BLaER1 treated with 17β-estradiol and CSF1 and Interleukin-3, amounts not matched to agents 10 nM and 100 nM (cell line): ENCODE measurements around the gene MVD.

Experiments used
- H3K27ac ChIP-seq, 11 experiments: shearing (Covaris generic); formaldehyde crosslinking; 2 replicates each; pipeline ENCODE4 v1.8.1; 2022
- H3K27me3 ChIP-seq, 11 experiments: shearing (Covaris generic); formaldehyde crosslinking; 2 replicates each; pipeline ENCODE4 v1.8.1; 2022
- H3K36me3 ChIP-seq, 11 experiments: shearing (Covaris generic); formaldehyde crosslinking; 2 replicates each; pipeline ENCODE4 v1.8.1; 2022
- H3K4me1 ChIP-seq, 10 experiments: shearing (Covaris generic); formaldehyde crosslinking; 2 replicates each; pipeline ENCODE4 v1.8.1; 2022
- H3K4me2 ChIP-seq, 11 experiments: shearing (Covaris generic); formaldehyde crosslinking; 2 replicates each; pipeline ENCODE4 v1.8.1; 2022
- H3K4me3 ChIP-seq, 10 experiments: shearing (Covaris generic); formaldehyde crosslinking; 2 replicates each; pipeline ENCODE4 v1.8.1; 2022
- H3K9ac ChIP-seq, 11 experiments: shearing (Covaris generic); formaldehyde crosslinking; 2 replicates each; pipeline ENCODE4 v1.8.1; 2022
- H3K9me3 ChIP-seq, 11 experiments: shearing (Covaris generic); formaldehyde crosslinking; replicated peaks in 1 of 11; 2 replicates each; pipeline ENCODE4 v1.8.1; 2022
- H4K20me1 ChIP-seq, 11 experiments: shearing (Covaris generic); formaldehyde crosslinking; 2 replicates each; pipeline ENCODE4 v1.8.1; 2022
- Cebpa-rat ChIP-seq, 11 experiments: shearing (Covaris generic); IDR thresholded peaks; 2 replicates each; pipeline ENCODE4 v1.8.1; 2022

Gene MVD

GRCh38 chr16:88688013-88688778 is 25.3 kb upstream of the MVD start:
- Histone ChIP-seq H3K27me3 (peaks cover 0 to 6% (median 0%) of the 10 kb centered on the region in 11 experiments; a peak in 5 of 22 replicates), H3K27ac (no peak overlapping the region), H3K36me3 (no peaks in the 10 kb centered on the region), H3K9me3 (no peaks in the 10 kb centered on the region), H3K4me1 (peaks cover 48 to 70% (median 59%) of the 10 kb centered on the region in 10 experiments), H3K4me2 (no peak overlapping the region), H3K4me3 (no peak overlapping the region), H4K20me1 (peaks cover 0 to 6% (median 0%) of the 10 kb centered on the region in 11 experiments; a peak in 2 of 22 replicates), H3K9ac (no peak overlapping the region)
- no peak for TF ChIP-seq Cebpa-rat (IDR thresholded peaks at IDR 0.05)

GRCh38 chr16:88687676-88688012 is 24.8 kb upstream of the MVD start:
- no peak overlapping the region for H3K27ac ChIP-seq

GRCh38 chr16:88687254-88687576 is 24.3 kb upstream of the MVD start:
- no peak overlapping the region for H3K9ac ChIP-seq
- H3K36me3 ChIP-seq, result no peaks in the 10 kb centered on the region
- H3K27me3 ChIP-seq, result peaks cover 0 to 6% (median 0%) of the 10 kb centered on the region in 11 experiments; a peak in 5 of 22 replicates
- no peak overlapping the region for H3K4me3 ChIP-seq
- peaks cover 42 to 70% (median 57%) of the 10 kb centered on the region in 10 experiments for H3K4me1 ChIP-seq
- peak overlapping the region; percentile 88 to 100 (median 98); a peak in 20 of 22 replicates for H3K4me2 ChIP-seq
- no peak overlapping the region for H3K27ac ChIP-seq
- TF ChIP-seq Cebpa-rat (IDR thresholded peaks at IDR 0.05), result no peak
- H3K9me3 ChIP-seq, result no peaks in the 10 kb centered on the region
- H4K20me1 ChIP-seq, result peaks cover 0 to 6% (median 0%) of the 10 kb centered on the region in 11 experiments; a peak in 2 of 22 replicates

More at GRCh38 chr16:88687676-88688012, 24.8 kb upstream of the MVD start:
- H4K20me1 ChIP-seq, result peaks cover 0 to 6% (median 0%) of the 10 kb centered on the region in 11 experiments; a peak in 2 of 22 replicates
- no peak for TF ChIP-seq Cebpa-rat (IDR thresholded peaks at IDR 0.05)
- H3K27me3 ChIP-seq, result peaks cover 0 to 6% (median 0%) of the 10 kb centered on the region in 11 experiments; a peak in 5 of 22 replicates
- no peaks in the 10 kb centered on the region for H3K9me3 ChIP-seq
- peaks cover 42 to 70% (median 57%) of the 10 kb centered on the region in 10 experiments for H3K4me1 ChIP-seq
- H3K36me3 ChIP-seq, result no peaks in the 10 kb centered on the region
- no peak overlapping the region for H3K9ac ChIP-seq
- H3K4me3 ChIP-seq, result no peak overlapping the region
- no peak overlapping the region for H3K4me2 ChIP-seq

- peak within 1 kb of the TSS in 10 of 11 experiments; percentile 23 to 74 (median 63); a peak in 18 of 22 replicates for H3K27ac ChIP-seq
- no peaks in the 10 kb centered on the region for H3K36me3 ChIP-seq
- H3K27me3 ChIP-seq, result peaks cover 0 to 6% (median 0%) of the 10 kb centered on the region in 11 experiments; a peak in 5 of 22 replicates
- H3K4me2 ChIP-seq, result peak within 1 kb of the TSS; percentile 90 to 100 (median 98)
- TF ChIP-seq Cebpa-rat (IDR thresholded peaks at IDR 0.05), result no peak
- peaks cover 0 to 6% (median 0%) of the 10 kb centered on the region in 11 experiments; a peak in 1 of 22 replicates for H4K20me1 ChIP-seq
- H3K9me3 ChIP-seq, result no peaks in the 10 kb centered on the region
- peak within 1 kb of the TSS; percentile 66 to 82 (median 74) for H3K4me3 ChIP-seq
- H3K4me1 ChIP-seq, result peaks cover 42 to 70% (median 57%) of the 10 kb centered on the region in 10 experiments
- peak within 1 kb of the TSS; percentile 69 to 81 (median 77); a peak in 21 of 22 replicates for H3K9ac ChIP-seq
These were observed 23.8 kb upstream of the MVD start, which contains the start of gene SNAI3 for GRCh38 chr16:88686439-88687253. TSS of gene SNAI3 (minus strand) at chr16:88686507. CDS start at chr16:88686406, 101 bp downstream.

GRCh38 chr16:88686062-88686438 is 23.2 kb upstream of the MVD start:
- H3K36me3 ChIP-seq, result peaks cover 0 to 1% (median 0%) of the 10 kb centered on the region in 11 experiments; a peak in 3 of 22 replicates
- H3K9me3 ChIP-seq, result no peaks in the 10 kb centered on the region
- peak overlapping the region; percentile 90 to 100 (median 98) for H3K4me2 ChIP-seq
- peaks cover 0 to 11% (median 0%) of the 10 kb centered on the region in 11 experiments; a peak in 3 of 22 replicates for H4K20me1 ChIP-seq
- TF ChIP-seq Cebpa-rat (IDR thresholded peaks at IDR 0.05), result no peak
- peak overlapping the region; percentile 66 to 82 (median 74) for H3K4me3 ChIP-seq
- peaks cover 0 to 6% (median 0%) of the 10 kb centered on the region in 11 experiments; a peak in 5 of 22 replicates for H3K27me3 ChIP-seq
- peaks cover 43 to 70% (median 58%) of the 10 kb centered on the region in 10 experiments for H3K4me1 ChIP-seq
- peak overlapping the region in 10 of 11 experiments; percentile 23 to 74 (median 63); a peak in 18 of 22 replicates for H3K27ac ChIP-seq
- peak overlapping the region; percentile 69 to 81 (median 77); a peak in 21 of 22 replicates for H3K9ac ChIP-seq

- peak overlapping the region; percentile 69 to 81 (median 77); a peak in 21 of 22 replicates for H3K9ac ChIP-seq
- TF ChIP-seq Cebpa-rat (IDR thresholded peaks at IDR 0.05), result no peak
- H3K4me2 ChIP-seq, result peak overlapping the region; percentile 90 to 100 (median 98)
- no peaks in the 10 kb centered on the region for H3K9me3 ChIP-seq
- peaks cover 49 to 70% (median 61%) of the 10 kb centered on the region in 10 experiments for H3K4me1 ChIP-seq
- H3K4me3 ChIP-seq, result peak overlapping the region; percentile 66 to 82 (median 74)
- peaks cover 0 to 8% (median 0%) of the 10 kb centered on the region in 11 experiments; a peak in 5 of 22 replicates for H3K36me3 ChIP-seq
- H3K27me3 ChIP-seq, result peaks cover 0 to 6% (median 0%) of the 10 kb centered on the region in 11 experiments; a peak in 5 of 22 replicates
- peak overlapping the region in 9 of 11 experiments; percentile 23 to 74 (median 65); a peak in 17 of 22 replicates for H3K27ac ChIP-seq
- peaks cover 0 to 14% (median 0%) of the 10 kb centered on the region in 11 experiments; a peak in 3 of 22 replicates for H4K20me1 ChIP-seq
These were observed 22.5 kb upstream of the MVD start for GRCh38 chr16:88685156-88686061.

- Histone ChIP-seq H3K27ac (peak overlapping the region in 8 of 11 experiments; percentile 15 to 74 (median 38); a peak in 12 of 22 replicates), H3K4me1 (peaks cover 52 to 73% (median 67%) of the 10 kb centered on the region in 10 experiments), H4K20me1 (peaks cover 0 to 14% (median 0%) of the 10 kb centered on the region in 11 experiments; a peak in 4 of 22 replicates), H3K4me2 (peak overlapping the region; percentile 90 to 100 (median 98)), H3K4me3 (peak overlapping the region in 7 of 10 experiments; percentile 67 to 82 (median 79); a peak in 11 of 20 replicates), H3K9me3 (no peaks in the 10 kb centered on the region), H3K27me3 (peaks cover 0 to 6% (median 0%) of the 10 kb centered on the region in 11 experiments; a peak in 5 of 22 replicates), H3K9ac (peak overlapping the region in 10 of 11 experiments; percentile 7 to 81 (median 77); a peak in 16 of 22 replicates), H3K36me3 (peaks cover 0 to 9% (median 0%) of the 10 kb centered on the region in 11 experiments; a peak in 5 of 22 replicates)
- TF ChIP-seq Cebpa-rat (IDR thresholded peaks at IDR 0.05), result no peak
These were observed 21.8 kb upstream of the MVD start for GRCh38 chr16:88684569-88685155.
